Measurements from ENCODE around the gene USP33. TPM values are rescaled to one million over a fixed set of nuclear protein-coding genes. Genes with fewer than 3 reads are reported as not detected.

USP33 gene
- total and polyA plus RNA-seq, 9 of the 15 experiments (the other 6 are each of a cell fraction or from before 2014, with no cell fraction given), result 22.4 to 83.5 (median 44.7) TPM

DNA sequence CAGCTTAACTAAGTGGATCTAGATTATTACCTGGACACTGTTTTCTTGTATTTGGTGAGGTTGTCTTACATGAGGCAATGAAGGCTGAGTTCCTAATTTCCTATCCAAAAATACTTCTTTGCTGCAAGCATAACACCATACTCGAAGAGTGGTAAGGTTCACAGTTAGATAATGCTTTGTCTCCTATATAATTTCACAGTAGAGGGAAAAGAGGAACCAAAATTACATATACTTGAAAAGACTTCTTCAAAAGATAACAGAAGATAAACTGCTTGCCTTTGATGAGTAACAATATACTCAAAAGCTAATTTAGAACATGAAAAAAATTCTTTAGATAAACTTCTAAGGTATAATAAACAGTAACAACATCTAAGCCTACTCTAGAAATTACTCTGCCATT, 20.4 kb downstream of the USP33 start:
- TF ChIP-seq TEAD4 (IDR thresholded peaks at IDR 0.05; ENCODE audit: low read length) (peak; percentile 18; the same call in 1 of the 2 replicates), TEAD4 (CRISPR knock-in tag; IDR thresholded peaks at IDR 0.05; ENCODE audit: borderline replicate concordance) (no peak), ARID1B (IDR thresholded peaks at IDR 0.05) (peak; percentile 60), NR4A1 (CRISPR knock-in tag; IDR thresholded peaks at IDR 0.05) (no peak), NR4A1 (tag; IDR thresholded peaks at IDR 0.05) (no peak), FOXM1 (IDR thresholded peaks at IDR 0.05; ENCODE audit: low read depth) (peak; percentile 16; the same call in 1 of the 2 replicates), FOXM1 (CRISPR knock-in tag; IDR thresholded peaks at IDR 0.05; ENCODE audit: low read depth) (no peak)
- Histone ChIP-seq H2AFZ (ENCODE audit: low read depth, low read length) (no peak overlapping the region), H3K27me3 (ENCODE audit: control insufficient read depth in 2 of 2, insufficient read depth in 2 of 2, low read length in 2 of 2) (no peaks in the 10 kb centered on the region), H3K9me1 (ENCODE audit: control insufficient read depth, insufficient read depth, low read length) (no peaks in the 10 kb centered on the region), H4K20me1 (replicated peaks; ENCODE audit: control insufficient read depth, insufficient read depth, low read length) (0 out of 2 replicates have a peak, but pooled peaks cover 3% of the 10 kb centered on the region), H3K36me3 (ENCODE audit: control insufficient read depth, insufficient read depth, low read length) (peaks cover 48% of the 10 kb centered on the region), H3K4me3 (no peak overlapping the region), H3K9me3 (replicated peaks; ENCODE audit: control insufficient read depth, insufficient read depth, low read depth, low read length) (no peaks in the 10 kb centered on the region), H3K4me1 (replicated peaks in 1 of 2; ENCODE audit: control insufficient read depth in 2 of 2, insufficient read depth in 2 of 2, low read length in 2 of 2) (peaks cover 0 to 7% of the 10 kb centered on the region in 2 experiments; a peak in 2 of 5 replicates), H3K27ac (ENCODE audit: extremely low read depth, low read depth, low read length) (peak overlapping the region; percentile 43; the same call in 1 of the 3 replicates), H3K4me2 (ENCODE audit: insufficient read depth, low read length) (no peak overlapping the region), H3K79me2 (ENCODE audit: control insufficient read depth, insufficient read depth, low read length) (peaks cover 21% of the 10 kb centered on the region), H3K9ac (ENCODE audit: insufficient read depth in 1 of 2, low read depth in 2 of 2, low read length in 2 of 2) (no peak overlapping the region)
- 0% methylated on average over 1 of the region's 1 CpG for WGBS (ENCODE audit: insufficient coverage, low coverage, missing lambda C conversion rate)
- FAIRE-seq (peak; percentile 65), ATAC-seq (peak; percentile 27; the same call in 1 of the 3 replicates), DNase-seq (ENCODE audit: extremely low read depth in 1 of 4, low spot score in 3 of 4) (no peak)
- CTCF ChIA-PET (ENCODE audit: low intra/inter-chr PET ratio), result no interaction called here
- BruUV-seq (replicated peaks), result no TSS peak
- intact Hi-C loops (cut with micrococcal nuclease) (no loop called here), in situ Hi-C loops (cut with MboI) (no loop called here)
- POLR2A ChIA-PET, result interaction anchor here (0.7 to 1.5 kb wide), 2 partner anchors 9 to 13 kb away, joined by 3 to 5 read pairs; no protein-coding TSS in a partner anchor
